SK-N-SH (cell line): Measurements from ENCODE around the gene RPH3AL. TPM values are rescaled to one million over a fixed set of nuclear protein-coding genes. Genes with fewer than 3 reads are reported as not detected.

ENCODE experiments used
- CTCF ChIA-PET: fragments of 300-600, 350-600 bp; formaldehyde crosslinking; extraction: SDS; loops from one replicate; lab custom pipeline; 2021; lab: Yijun Ruan, JAX
- POLR2A ChIA-PET: fragments of 350-600 bp; sonication (Branson Sonifier 250); formaldehyde crosslinking; extraction: SDS; loops from one replicate; lab custom pipeline; 2020; ENCODE audit warnings: antibody characterized with exemption, inconsistent platforms; lab: Yijun Ruan, JAX
- DNase-seq: peaks from one replicate; pipeline ENCODE4 v3.0.0; 2012
- H2AFZ ChIP-seq: fragments of 200-600 bp; sonication (generic); 2 replicates; pipeline ENCODE4 v1.8.1; 2016; ENCODE audit warnings: antibody characterized with exemption, mild to moderate bottlenecking, low read depth
- H3F3A ChIP-seq: fragments of 200-600 bp; sonication (generic); replicated peaks from 2 replicates; pipeline ENCODE3; 2016; ENCODE audit warnings: antibody characterized with exemption, mild to moderate bottlenecking; ENCODE audit not compliant: insufficient read depth
- H3K27ac ChIP-seq, 2 experiments: fragments of 200-500 bp in 1 of 2; fragments of 200-600 bp in 1 of 2; sonication (Bioruptor generic) in 1 of 2; sonication (generic), shearing (Covaris generic) in 1 of 2; 2 replicates each; pipeline versions ENCODE4 v1.5.1 to v1.6.1; 2014 to 2016; ENCODE audit warnings: low read depth in 2 of 2, inconsistent platforms in 1 of 2, low read length in 1 of 2, mild to moderate bottlenecking in 1 of 2, mixed read lengths in 1 of 2
- H3K27me3 ChIP-seq: fragments of 200-600 bp; sonication (generic), shearing (Covaris generic); 2 replicates; pipeline ENCODE4 v1.6.1; 2016; ENCODE audit warnings: mixed run types; ENCODE audit not compliant: insufficient read depth
- H3K36me3 ChIP-seq, 2 experiments: fragments of 200-500 bp in 1 of 2; fragments of 200-600 bp in 1 of 2; sonication (Bioruptor generic) in 1 of 2; sonication (generic) in 1 of 2; replicated peaks in 1 of 2; 2 replicates each; pipeline versions ENCODE3 to v1.5.1; 2014 to 2016; ENCODE audit warnings: low read length in 1 of 2, mild to moderate bottlenecking in 1 of 2; ENCODE audit not compliant: insufficient read depth in 2 of 2, control insufficient read depth in 1 of 2
- H3K4me1 ChIP-seq, 2 experiments: fragments of 200-500 bp in 1 of 2; fragments of 200-600 bp in 1 of 2; sonication (Bioruptor generic) in 1 of 2; sonication (generic), shearing (Covaris generic) in 1 of 2; 2 replicates each; pipeline versions ENCODE4 v1.5.1 to v1.6.1; 2014 to 2016; ENCODE audit warnings: low read depth in 1 of 2, low read length in 1 of 2, mixed run types in 1 of 2; ENCODE audit not compliant: insufficient read depth in 2 of 2, control insufficient read depth in 1 of 2
- H3K4me2 ChIP-seq: fragments of 200-600 bp; sonication (generic), shearing (Covaris generic); 2 replicates; pipeline ENCODE4 v1.6.1; 2017; ENCODE audit warnings: mixed run types
- H3K4me3 ChIP-seq, 2 experiments: fragments of 200-500 bp in 1 of 2; fragments of 200-600 bp in 1 of 2; sonication (Bioruptor generic) in 1 of 2; sonication (generic), shearing (Covaris generic) in 1 of 2; 2 replicates each; pipeline versions ENCODE4 v1.5.1 to v1.8.1; 2014 to 2016; ENCODE audit warnings: low read depth in 2 of 2, inconsistent platforms in 1 of 2, low read length in 1 of 2, mild to moderate bottlenecking in 1 of 2, mixed read lengths in 1 of 2, moderate library complexity in 1 of 2
- H3K79me2 ChIP-seq: fragments of 200-600 bp; sonication (generic); 2 replicates; pipeline ENCODE4 v1.8.1; 2017; ENCODE audit warnings: mild to moderate bottlenecking; ENCODE audit not compliant: insufficient read depth
- H3K9ac ChIP-seq: fragments of 200-600 bp; sonication (generic); 2 replicates; pipeline ENCODE4 v1.6.1; 2017; ENCODE audit warnings: mixed run types
- H3K9me2 ChIP-seq: fragments of 200-600 bp; sonication (generic); 2 replicates; pipeline ENCODE4 v1.6.1; 2017; ENCODE audit warnings: mixed run types
- H3K9me3 ChIP-seq: fragments of 200-600 bp; sonication (generic); 2 replicates; pipeline ENCODE4 v1.6.1; 2017; ENCODE audit warnings: mixed run types, mild to moderate bottlenecking, moderate library complexity
- H4K20me1 ChIP-seq: fragments of 200-600 bp; sonication (generic); 2 replicates; pipeline ENCODE4 v1.6.1; 2017; ENCODE audit warnings: mild to moderate bottlenecking, mixed run types; ENCODE audit not compliant: insufficient read depth
- ELF1 ChIP-seq: IDR thresholded peaks from 2 replicates; pipeline ENCODE4 v1.4.0; 2012
- EP300 ChIP-seq, 2 experiments: IDR thresholded peaks; 2 replicates each; pipeline versions ENCODE4 v1.4.0 to v1.6.1; 2012; ENCODE audit warnings: borderline replicate concordance in 1 of 2, low read depth in 1 of 2, low read length in 1 of 2
- FOXM1 ChIP-seq: IDR thresholded peaks from 2 replicates; pipeline ENCODE4 v1.4.0; 2012; ENCODE audit warnings: low read depth, mild to moderate bottlenecking
- GABPA ChIP-seq: IDR thresholded peaks from 2 replicates; pipeline ENCODE4 v1.4.0; 2012; ENCODE audit warnings: low read depth, mild to moderate bottlenecking
- GATA2 ChIP-seq: sonication (generic); formaldehyde crosslinking; IDR thresholded peaks from 2 replicates; pipeline ENCODE4 v1.5.0; 2020; ENCODE audit warnings: mild to moderate bottlenecking, missing genetic modification reagents
- MEF2A ChIP-seq: IDR thresholded peaks from 2 replicates; pipeline ENCODE4 v1.4.0; 2012; ENCODE audit warnings: low read depth, borderline replicate concordance
- NFIC ChIP-seq: IDR thresholded peaks from 2 replicates; pipeline ENCODE4 v1.4.0; 2012; ENCODE audit warnings: borderline replicate concordance
- NRF1 ChIP-seq: IDR thresholded peaks from 2 replicates; pipeline ENCODE4 v1.6.1; 2012; ENCODE audit warnings: low read depth, mild to moderate bottlenecking, low read length
- POLR2AphosphoS5 ChIP-seq: IDR thresholded peaks from 2 replicates; pipeline ENCODE4 v1.6.1; 2012; ENCODE audit warnings: low read depth, low read length
- SIN3A ChIP-seq: IDR thresholded peaks from 2 replicates; pipeline ENCODE4 v1.6.1; 2012; ENCODE audit warnings: low read depth, mild to moderate bottlenecking, low read length, moderate library complexity, borderline replicate concordance
- SMC3 ChIP-seq: IDR thresholded peaks from 2 replicates; pipeline ENCODE4 v1.6.1; 2012; ENCODE audit warnings: low read depth, low read length, improper control_type of control experiment
- TAF1 ChIP-seq: IDR thresholded peaks from 2 replicates; pipeline ENCODE4 v1.6.1; 2012; ENCODE audit warnings: low read depth, mild to moderate bottlenecking, low read length, moderate library complexity, borderline replicate concordance
- TEAD4 ChIP-seq: IDR thresholded peaks from 2 replicates; pipeline ENCODE4 v1.4.0; 2012; ENCODE audit warnings: mild to moderate bottlenecking, borderline replicate concordance; ENCODE audit not compliant: insufficient read depth
- WGBS: methylation state at CpG from one replicate; pipeline ENCODE4 v1.1.6; 2017; ENCODE audit warnings: low lambda C conversion rate; 5-methylcytosine and 5-hydroxymethylcytosine counted together
- polyA plus RNA-seq, 3 experiments: library from polyadenylated mRNA; depleted of rRNA; stranded (reverse); fragments of >200 nt; gene quantifications; 2 replicates each; pipeline ENCODE4 v1.2.3, GENCODE V29; 2012
- TF ChIP-seq, protein P1 (sequence below): IDR thresholded peaks from 2 replicates; pipeline ENCODE4 v1.4.0; 2012; ENCODE audit warnings: low read depth
- TF ChIP-seq, protein P2 (sequence below): IDR thresholded peaks from 2 replicates; pipeline ENCODE4 v1.4.0; 2012; ENCODE audit warnings: low read depth, borderline replicate concordance
- TF ChIP-seq, protein P3 (sequence below): fragments of 150-350 bp; IDR thresholded peaks from 2 replicates; pipeline ENCODE4 v1.6.1; 2016; ENCODE audit warnings: mild to moderate bottlenecking, low read depth, low read length
- TF ChIP-seq, protein P4 (sequence below): IDR thresholded peaks from 2 replicates; pipeline ENCODE4; 2012

The RPH3AL gene
- polyA plus RNA-seq, 1 of the 3 experiments (the other 2 are of a cell fraction): 2.9 TPM

DNA sequence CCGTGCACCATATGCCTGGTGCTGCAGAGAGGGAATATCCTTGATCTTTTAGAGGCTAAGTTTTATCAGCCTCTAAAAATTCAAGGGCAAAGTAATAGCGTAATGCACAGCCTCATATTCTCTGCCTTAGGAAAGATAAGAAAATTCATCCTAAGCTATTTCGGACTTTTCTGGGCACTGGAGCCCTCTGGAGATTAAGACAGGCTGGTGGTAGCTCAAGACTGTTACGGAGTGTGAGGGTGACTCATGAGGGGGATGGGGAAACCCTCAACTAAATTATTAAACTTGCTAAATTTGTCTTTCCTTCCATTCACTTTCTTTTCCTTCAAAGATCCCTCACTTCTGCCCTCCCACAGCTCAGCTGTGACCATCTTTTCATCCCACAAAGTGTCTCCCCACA, 73.3 kb downstream of the RPH3AL start:
- no peaks in the 10 kb centered on the region for H3K9me2 ChIP-seq
- TF ChIP-seq ELF1: no peak
- TF ChIP-seq, protein P1, sequence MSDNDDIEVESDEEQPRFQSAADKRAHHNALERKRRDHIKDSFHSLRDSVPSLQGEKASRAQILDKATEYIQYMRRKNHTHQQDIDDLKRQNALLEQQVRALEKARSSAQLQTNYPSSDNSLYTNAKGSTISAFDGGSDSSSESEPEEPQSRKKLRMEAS: no peak
- TF ChIP-seq, protein P2, sequence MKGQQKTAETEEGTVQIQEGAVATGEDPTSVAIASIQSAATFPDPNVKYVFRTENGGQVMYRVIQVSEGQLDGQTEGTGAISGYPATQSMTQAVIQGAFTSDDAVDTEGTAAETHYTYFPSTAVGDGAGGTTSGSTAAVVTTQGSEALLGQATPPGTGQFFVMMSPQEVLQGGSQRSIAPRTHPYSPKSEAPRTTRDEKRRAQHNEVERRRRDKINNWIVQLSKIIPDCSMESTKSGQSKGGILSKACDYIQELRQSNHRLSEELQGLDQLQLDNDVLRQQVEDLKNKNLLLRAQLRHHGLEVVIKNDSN: no peak
- TF ChIP-seq TAF1: no peak
- no peak for TF ChIP-seq FOXM1
- TF ChIP-seq SIN3A: no peak
- TF ChIP-seq, all 33 proteins: peak for 0
- no peaks in the 10 kb centered on the region for H3K36me3 ChIP-seq
- peaks cover 3% of the 10 kb centered on the region for H3F3A ChIP-seq
- WGBS: 72% methylated on average over 4 of the region's 4 CpGs
- H4K20me1 ChIP-seq: no peaks in the 10 kb centered on the region
- no peak overlapping the region for H3K9ac ChIP-seq
- H3K4me2 ChIP-seq: no peak overlapping the region
- no peak overlapping the region for H3K27ac ChIP-seq
- no peak for DNase-seq
- H2AFZ ChIP-seq: no peak overlapping the region
- no peaks in the 10 kb centered on the region for H3K4me1 ChIP-seq
- no peaks in the 10 kb centered on the region for H3K9me3 ChIP-seq
- no peaks in the 10 kb centered on the region for H3K27me3 ChIP-seq
- H3K4me3 ChIP-seq: no peak overlapping the region
- no peaks in the 10 kb centered on the region for H3K79me2 ChIP-seq
- CTCF ChIA-PET: interaction anchor here (3.8 kb wide), 1 partner anchor 30 kb away, joined by 16 read pairs; no protein-coding TSS in a partner anchor
- POLR2A ChIA-PET: no interaction called here

DNA sequence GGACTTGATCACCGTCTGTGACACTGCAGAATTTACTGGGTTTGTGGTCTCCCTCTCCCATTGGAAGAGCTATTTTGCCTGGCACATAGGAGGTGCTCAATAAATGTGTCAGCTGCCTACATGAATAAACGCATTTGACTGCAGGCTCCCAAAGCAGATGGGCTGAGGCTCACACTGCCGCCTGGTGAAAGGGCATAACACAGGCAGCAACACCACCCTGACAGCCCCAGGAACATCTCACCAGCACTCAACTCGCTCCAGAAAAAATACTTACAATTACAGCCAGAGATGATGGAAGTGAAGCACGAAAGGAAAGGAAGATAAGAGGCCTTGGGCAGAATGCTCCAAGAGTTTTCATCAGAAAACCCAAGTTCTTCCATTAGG, 73.9 kb downstream of the RPH3AL start:
- Histone ChIP-seq H2AFZ (no peak overlapping the region), H3K27me3 (no peaks in the 10 kb centered on the region), H3K36me3 (no peaks in the 10 kb centered on the region), H3K9me3 (no peaks in the 10 kb centered on the region), H4K20me1 (no peaks in the 10 kb centered on the region), H3K4me1 (no peaks in the 10 kb centered on the region), H3K9ac (no peak overlapping the region), H3F3A (peaks cover 3% of the 10 kb centered on the region), H3K4me3 (no peak overlapping the region), H3K4me2 (no peak overlapping the region), H3K27ac (no peak overlapping the region), H3K79me2 (no peaks in the 10 kb centered on the region), H3K9me2 (no peaks in the 10 kb centered on the region)
- CTCF ChIA-PET: no interaction called here
- TF ChIP-seq EP300 (IDR thresholded peaks at IDR 0.05; ENCODE audit: borderline replicate concordance in 1 of 2, low read depth in 1 of 2, low read length in 1 of 2) (no peak), NRF1 (no peak), NFIC (no peak), GABPA (no peak), MEF2A (no peak), SMC3 (no peak), SIN3A (no peak), GATA2 (CRISPR knock-in tag) (no peak), POLR2AphosphoS5 (no peak), TEAD4 (no peak), TAF1 (no peak)
- TF ChIP-seq, protein P1: no peak
- TF ChIP-seq, protein P3, sequence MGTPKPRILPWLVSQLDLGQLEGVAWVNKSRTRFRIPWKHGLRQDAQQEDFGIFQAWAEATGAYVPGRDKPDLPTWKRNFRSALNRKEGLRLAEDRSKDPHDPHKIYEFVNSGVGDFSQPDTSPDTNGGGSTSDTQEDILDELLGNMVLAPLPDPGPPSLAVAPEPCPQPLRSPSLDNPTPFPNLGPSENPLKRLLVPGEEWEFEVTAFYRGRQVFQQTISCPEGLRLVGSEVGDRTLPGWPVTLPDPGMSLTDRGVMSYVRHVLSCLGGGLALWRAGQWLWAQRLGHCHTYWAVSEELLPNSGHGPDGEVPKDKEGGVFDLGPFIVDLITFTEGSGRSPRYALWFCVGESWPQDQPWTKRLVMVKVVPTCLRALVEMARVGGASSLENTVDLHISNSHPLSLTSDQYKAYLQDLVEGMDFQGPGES: no peak
- TF ChIP-seq, protein P4, sequence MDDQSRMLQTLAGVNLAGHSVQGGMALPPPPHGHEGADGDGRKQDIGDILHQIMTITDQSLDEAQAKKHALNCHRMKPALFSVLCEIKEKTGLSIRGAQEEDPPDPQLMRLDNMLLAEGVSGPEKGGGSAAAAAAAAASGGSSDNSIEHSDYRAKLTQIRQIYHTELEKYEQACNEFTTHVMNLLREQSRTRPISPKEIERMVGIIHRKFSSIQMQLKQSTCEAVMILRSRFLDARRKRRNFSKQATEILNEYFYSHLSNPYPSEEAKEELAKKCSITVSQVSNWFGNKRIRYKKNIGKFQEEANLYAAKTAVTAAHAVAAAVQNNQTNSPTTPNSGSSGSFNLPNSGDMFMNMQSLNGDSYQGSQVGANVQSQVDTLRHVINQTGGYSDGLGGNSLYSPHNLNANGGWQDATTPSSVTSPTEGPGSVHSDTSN: no peak
- TF ChIP-seq, protein P2: no peak
- 52% methylated on average over 5 of the region's 5 CpGs for WGBS
- POLR2A ChIA-PET: no interaction called here
- no peak for DNase-seq
